SK-N-DZ (cell line): ENCODE results near the gene STON2.

Experiments
- DNase-seq: peaks from one replicate; pipeline ENCODE4 v3.0.0-alpha.2; 2015; ENCODE audit warnings: low spot score

STON2 gene

GRCh38 chr14:81423504-81423903, 23.4 kb upstream of the STON2 start:
- no peak for DNase-seq

DNA sequence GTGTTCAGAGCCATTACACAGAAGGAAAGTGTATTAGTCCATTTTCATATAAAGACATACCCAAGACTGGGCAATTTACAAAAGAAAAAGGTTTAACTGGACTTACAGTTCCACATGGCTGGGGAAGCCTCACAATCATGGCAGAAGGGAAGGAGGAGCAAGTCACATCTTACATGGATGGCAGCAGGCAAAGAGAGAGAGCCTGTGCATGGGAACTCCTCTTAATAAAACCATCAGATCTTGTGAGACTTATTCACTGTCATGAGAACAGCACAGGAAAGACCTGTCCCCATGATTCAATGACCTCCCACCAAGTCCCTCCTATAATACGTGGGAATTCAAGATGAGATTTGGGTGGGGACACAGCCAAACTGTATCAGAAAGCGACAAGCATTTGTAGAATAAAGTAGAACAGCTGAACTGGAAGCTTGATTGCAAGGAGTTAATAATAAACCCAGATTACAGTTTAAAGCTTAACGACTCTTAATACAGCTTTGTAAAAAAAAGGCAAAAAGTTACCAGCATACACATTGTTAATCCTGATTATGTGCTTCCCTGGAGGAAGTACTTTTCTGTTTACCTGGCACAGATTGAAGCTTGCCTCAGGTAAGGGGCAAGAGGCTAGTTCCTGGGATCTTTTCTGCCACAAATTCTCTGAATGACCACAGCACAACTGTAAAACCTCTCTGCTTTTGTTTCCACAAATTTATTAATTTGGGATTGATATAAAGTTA, 18.1 kb upstream of the STON2 start:
- DNase-seq = no peak

- DNase-seq = no peak
These were observed 16.9 kb upstream of the STON2 start for GRCh38 chr14:81416981-81417380.

DNA sequence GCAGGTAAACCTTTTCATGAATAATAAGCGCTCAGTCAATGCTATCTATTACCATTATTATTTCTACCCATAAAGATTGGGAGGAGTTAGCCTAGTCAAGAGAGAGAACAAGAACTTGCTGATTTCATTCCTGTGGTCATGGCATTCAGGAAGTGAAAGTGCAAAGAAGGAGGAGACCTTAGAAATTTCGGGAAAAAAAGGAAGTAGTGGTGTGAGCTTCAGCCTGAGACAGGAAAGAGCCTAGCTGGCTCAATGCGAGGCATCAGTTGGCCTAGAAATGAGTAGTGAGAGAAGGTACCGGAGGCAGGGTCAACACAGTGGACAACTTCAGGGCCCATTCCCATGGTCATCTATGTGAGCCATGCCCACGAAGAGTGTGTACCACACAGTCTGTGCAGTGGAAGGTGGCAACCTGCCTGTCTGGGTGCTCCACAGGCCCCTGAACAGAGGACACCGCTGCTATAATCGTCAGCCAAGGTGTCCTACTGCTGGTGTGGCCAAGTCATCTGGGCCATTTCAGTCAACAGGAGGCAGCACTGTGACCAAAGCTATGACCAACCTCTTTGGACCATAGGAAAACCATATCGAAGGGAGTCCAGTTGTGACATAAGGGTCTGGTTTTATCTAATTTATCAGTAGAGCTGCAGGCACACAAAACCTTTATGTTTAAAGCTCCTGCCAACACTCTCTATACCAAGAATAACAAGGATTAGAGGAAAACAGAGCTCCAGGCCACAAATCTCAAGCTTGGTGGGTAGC, 16.2 kb upstream of the STON2 start:
- DNase-seq = no peak

DNA sequence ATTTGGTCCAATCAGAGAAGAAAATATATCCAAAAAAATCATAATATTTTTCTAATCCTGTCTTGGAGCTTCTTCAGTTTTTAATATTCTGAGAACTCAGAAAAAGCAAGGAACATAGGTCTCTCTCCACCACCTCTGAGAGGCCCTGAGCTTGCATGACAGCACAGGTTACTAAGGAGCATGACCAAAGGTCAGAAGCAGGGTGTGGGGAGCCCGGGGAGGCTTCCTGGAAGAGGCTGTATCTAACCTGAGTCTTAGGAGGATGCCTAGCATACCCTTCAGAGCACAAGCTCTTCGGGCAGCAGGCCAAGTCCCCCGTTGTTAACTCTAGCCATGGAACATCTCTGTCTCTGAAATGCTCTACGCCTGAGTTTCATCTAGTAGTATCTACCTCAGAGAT, 15.7 kb upstream of the STON2 start:
- no peak for DNase-seq

GRCh38 chr14:81414123-81414522, 14.0 kb upstream of the STON2 start:
- DNase-seq = no peak

GRCh38 chr14:81412779-81413178, 12.7 kb upstream of the STON2 start:
- DNase-seq = no peak

DNA sequence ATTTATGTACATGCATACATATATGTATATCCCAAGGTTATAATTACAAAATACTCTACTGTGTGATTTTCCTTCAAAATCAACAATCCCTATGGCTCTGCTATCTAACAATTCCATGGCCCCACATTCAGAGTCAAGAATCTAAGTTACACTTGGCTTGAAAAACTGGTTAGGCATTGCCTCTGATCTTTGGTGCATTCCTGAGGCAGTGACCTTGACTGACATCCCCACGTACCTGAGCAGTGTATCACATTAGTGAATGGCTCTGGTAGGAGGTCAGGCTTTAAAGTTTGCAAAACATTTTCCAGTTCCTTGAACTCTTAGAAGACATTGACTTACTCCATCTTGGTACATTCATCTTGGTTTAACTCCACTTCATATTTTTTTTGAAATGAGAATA, 8.5 kb upstream of the STON2 start:
- DNase-seq = no peak

DNA sequence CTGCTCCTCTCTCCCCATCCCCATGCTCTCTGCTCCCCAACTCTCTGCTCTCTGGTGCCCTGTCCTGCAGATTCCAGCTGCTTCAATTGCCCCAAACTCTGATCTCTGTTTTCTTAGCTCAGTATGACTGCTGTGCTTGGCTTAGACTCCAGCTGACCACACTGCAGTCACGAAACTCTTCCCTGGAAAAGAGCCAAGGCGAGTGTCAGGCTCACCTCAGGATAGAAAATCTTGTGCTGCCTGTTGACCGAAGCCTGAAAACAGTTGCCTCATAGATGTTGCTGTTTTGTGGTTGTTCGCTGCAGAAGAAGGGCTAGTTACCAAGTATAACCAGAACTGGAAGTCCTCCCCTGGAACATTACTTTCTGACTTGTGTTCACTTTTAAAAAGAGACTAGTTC, 6.7 kb upstream of the STON2 start:
- no peak for DNase-seq

- DNase-seq = no peak
These were observed 2.0 kb upstream of the STON2 start for GRCh38 chr14:81402123-81402495.

- DNase-seq = no peak
These were observed 1.4 kb upstream of the STON2 start for GRCh38 chr14:81401420-81402122.

- no peak for DNase-seq
These were observed 728 bp upstream of the STON2 start for GRCh38 chr14:81400852-81401251.

- DNase-seq = no peak
These were observed 1.8 kb downstream of the STON2 start for GRCh38 chr14:81398196-81398891.

- no peak for DNase-seq
These were observed 4.0 kb downstream of the STON2 start for GRCh38 chr14:81396113-81396512.

DNA sequence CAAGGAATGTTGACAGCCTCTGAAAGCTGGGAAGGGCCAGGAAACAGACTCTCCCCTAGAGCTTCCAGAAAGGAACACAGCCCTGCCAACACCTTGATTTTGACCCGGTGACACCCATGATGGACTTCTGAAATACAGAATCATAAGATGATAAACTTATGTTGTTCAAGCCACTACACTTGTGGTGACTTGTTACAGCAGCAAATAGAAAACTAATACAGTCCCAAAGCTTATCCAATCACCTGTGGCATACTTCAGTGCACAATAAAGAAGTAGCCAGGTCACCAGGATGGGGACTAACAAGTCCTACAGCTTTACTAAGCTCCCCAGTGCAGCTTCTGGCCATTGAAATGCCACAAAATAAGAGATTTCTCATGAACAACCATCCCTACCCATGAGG, 5.4 kb downstream of the STON2 start:
- no peak for DNase-seq

DNA sequence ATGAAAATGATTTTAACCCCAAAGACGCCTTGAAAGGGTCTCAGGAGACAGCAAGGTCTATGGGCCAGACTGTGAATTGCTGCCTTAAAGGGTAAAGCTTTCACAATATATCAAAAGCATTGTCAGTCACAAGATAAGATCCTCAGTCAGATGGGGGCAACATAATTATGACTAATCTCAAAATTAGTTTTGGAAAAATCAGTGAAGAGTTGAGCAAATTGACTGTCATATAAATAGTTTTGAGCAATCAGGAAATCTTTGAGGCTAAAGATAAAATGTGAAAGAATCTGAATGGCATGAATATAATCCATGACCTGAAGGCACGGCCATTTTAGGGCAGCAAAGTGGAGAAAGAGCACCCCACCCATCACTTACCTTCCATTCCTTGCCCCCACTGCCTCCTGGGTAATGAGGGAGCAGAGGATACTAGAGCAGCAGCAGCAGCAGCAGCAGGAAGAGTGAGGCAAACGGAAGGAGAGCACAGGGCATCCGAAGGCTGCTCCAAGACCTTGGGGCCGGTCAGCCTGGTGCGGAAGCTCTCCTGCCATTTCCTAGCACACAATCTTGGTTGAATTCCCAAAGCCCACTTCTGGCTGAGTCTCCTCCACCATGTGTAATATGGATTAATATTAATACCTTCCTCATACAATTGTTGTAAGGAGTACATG, 7.0 kb downstream of the STON2 start:
- DNase-seq = no peak

DNA sequence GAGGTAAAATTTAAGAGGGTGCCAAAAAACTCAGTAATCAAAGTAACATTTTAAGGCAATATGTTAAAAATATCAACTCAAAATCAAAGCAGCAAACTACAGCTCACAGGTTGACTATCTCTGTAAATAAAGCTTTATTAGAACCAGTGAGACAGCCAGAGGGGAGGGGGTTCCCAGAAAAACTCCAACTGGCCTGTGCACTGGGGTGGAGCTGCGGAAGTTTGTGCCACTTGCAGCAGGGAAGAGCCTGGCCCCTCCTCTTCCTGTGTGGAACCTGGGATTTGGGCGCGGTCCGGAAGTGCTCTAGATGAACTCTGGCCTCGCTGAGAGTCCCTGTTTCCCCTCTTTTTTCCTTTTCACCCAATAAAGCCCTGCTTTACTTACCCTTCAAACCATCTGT, 8.1 kb downstream of the STON2 start:
- no peak for DNase-seq

- DNase-seq = no peak
These were observed 9.4 kb downstream of the STON2 start for GRCh38 chr14:81390696-81391095.

GRCh38 chr14:81388336-81388735, 11.8 kb downstream of the STON2 start:
- no peak for DNase-seq

GRCh38 chr14:81386290-81386745, 13.8 kb downstream of the STON2 start:
- DNase-seq = no peak

DNA sequence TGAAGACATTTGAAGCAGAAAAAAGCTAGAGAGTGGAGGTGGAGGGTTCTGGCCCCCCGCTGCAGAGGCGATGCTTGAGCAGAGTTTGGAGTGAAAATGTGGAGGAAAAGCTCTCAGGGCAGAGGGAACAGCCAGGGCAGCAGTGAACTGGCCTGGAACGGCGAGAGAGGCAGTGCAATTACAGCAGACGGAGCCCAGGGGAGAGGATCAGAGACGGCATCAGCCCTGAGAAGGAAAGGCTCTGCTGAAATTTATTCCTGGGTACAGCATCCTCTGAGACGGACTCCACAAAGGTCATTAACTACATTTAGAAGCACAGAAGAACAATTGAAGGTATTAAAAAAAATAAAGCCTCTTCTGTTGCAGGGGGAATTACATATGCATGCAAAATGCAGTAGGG, 14.2 kb downstream of the STON2 start:
- DNase-seq = no peak
